K562 (cell line): Measurements from ENCODE around the gene SCN4A. TPM values are rescaled to one million over a fixed set of nuclear protein-coding genes. Genes with fewer than 3 reads are reported as not detected.
A peak's percentile ranks its signal among the peaks of the same experiment; 100 is the strongest.

Source experiments
- ATAC-seq: fragments of 200-7000 bp; cut with Tn5 transposase; 3 replicates; pipeline ENCODE4 v1.9.1; 2020; ENCODE audit warnings: moderate library complexity
- BruUV-seq: library from RNA; stranded (reverse); fragments of 400-500 nt; replicated peaks from 2 replicates; lab custom pipeline; 2021; lab: Mats Ljungman, UMichigan
- CTCF ChIA-PET: fragments of 300-600 bp; formaldehyde crosslinking; extraction: SDS; loops from one replicate; lab custom pipeline; 2021; ENCODE audit warnings: low intra/inter-chr PET ratio; lab: Yijun Ruan, JAX
- POLR2A ChIA-PET: fragments of 300-600, 350-650 bp; sonication (Branson Sonifier 250); formaldehyde crosslinking; extraction: SDS; loops from one replicate; lab custom pipeline; 2021; ENCODE audit warnings: antibody characterized with exemption, inconsistent platforms; lab: Yijun Ruan, JAX
- DNase-seq, 4 experiments: peaks; one replicate each; pipeline versions ENCODE4 v3.0.0 to v3.0.0-alpha.2; 2011 to 2018; ENCODE audit warnings: low spot score in 3 of 4, mixed read lengths in 3 of 4; ENCODE audit errors: extremely low read depth in 1 of 4
- FAIRE-seq: peaks from 2 replicates; lab custom pipeline; 2011; peaks lifted over from hg19 to GRCh38; lab: Jason Lieb, UNC
- H2AFZ ChIP-seq: 2 replicates; pipeline ENCODE4 v1.6.0; 2011; ENCODE audit warnings: low read depth, low read length, control low read depth, inconsistent platforms
- H3K27ac ChIP-seq: fragments of 200-600 bp; 3 replicates; pipeline ENCODE4 v1.8.0; 2011; ENCODE audit warnings: low read depth, mild to moderate bottlenecking, control low read depth, inconsistent platforms, low read length, moderate library complexity, mixed read lengths; ENCODE audit errors: extremely low read depth
- H3K27me3 ChIP-seq, 2 experiments: fragments of 300-600 bp in 1 of 2; 2 replicates in 1 of 2; 3 replicates in 1 of 2; pipeline versions ENCODE4 v1.6.0 to v1.8.0; 2011; ENCODE audit warnings: inconsistent platforms in 2 of 2, low read length in 2 of 2, mild to moderate bottlenecking in 1 of 2, mixed read lengths in 1 of 2, moderate library complexity in 1 of 2; ENCODE audit not compliant: control insufficient read depth in 2 of 2, insufficient read depth in 2 of 2
- H3K36me3 ChIP-seq: fragments of 300-600 bp; 3 replicates; pipeline ENCODE4 v1.8.0; 2011; ENCODE audit warnings: mild to moderate bottlenecking, low read length, inconsistent platforms; ENCODE audit not compliant: control insufficient read depth, insufficient read depth
- H3K4me1 ChIP-seq, 2 experiments: fragments of 200-600 bp in 1 of 2; replicated peaks in 1 of 2; 2 replicates in 1 of 2; 3 replicates in 1 of 2; pipeline versions ENCODE4 v1.5.1 to v1.8.0; 2011; ENCODE audit warnings: inconsistent platforms in 2 of 2, low read length in 2 of 2, mild to moderate bottlenecking in 1 of 2, mixed read lengths in 1 of 2, moderate library complexity in 1 of 2; ENCODE audit not compliant: control insufficient read depth in 2 of 2, insufficient read depth in 2 of 2
- H3K4me2 ChIP-seq: 2 replicates; pipeline ENCODE4 v1.6.1; 2011; ENCODE audit warnings: low read length, control low read depth, inconsistent platforms, mixed read lengths; ENCODE audit not compliant: insufficient read depth
- H3K4me3 ChIP-seq: fragments of 200-600 bp; sonication (generic), shearing (Covaris generic); 2 replicates; pipeline ENCODE4 v1.5.1; 2016; ENCODE audit warnings: control low read depth, inconsistent platforms
- H3K79me2 ChIP-seq: fragments of 200-600 bp; 3 replicates; pipeline ENCODE4 v1.8.0; 2011; ENCODE audit warnings: low read length, inconsistent platforms; ENCODE audit not compliant: control insufficient read depth, insufficient read depth
- H3K9ac ChIP-seq, 2 experiments: 2 replicates each; pipeline versions ENCODE4 v1.6.0 to v1.6.1; 2011; ENCODE audit warnings: low read depth in 2 of 2, low read length in 2 of 2, control low read depth in 1 of 2, inconsistent platforms in 1 of 2, mild to moderate bottlenecking in 1 of 2, mixed read lengths in 1 of 2; ENCODE audit not compliant: insufficient read depth in 1 of 2
- H3K9me1 ChIP-seq: one replicate; pipeline ENCODE4 v1.6.0; 2011; ENCODE audit warnings: inconsistent platforms, mild to moderate bottlenecking, low read length, moderate library complexity; ENCODE audit not compliant: control insufficient read depth, insufficient read depth
- H3K9me3 ChIP-seq: replicated peaks from 2 replicates; pipeline ENCODE4 v1.5.1; 2011; ENCODE audit warnings: low read depth, low read length, inconsistent platforms; ENCODE audit not compliant: control insufficient read depth, insufficient read depth
- H4K20me1 ChIP-seq: replicated peaks from 2 replicates; pipeline ENCODE4 v1.6.1; 2011; ENCODE audit warnings: low read length, inconsistent platforms, mixed read lengths; ENCODE audit not compliant: control insufficient read depth, insufficient read depth
- CBFB ChIP-seq: sonication (generic); formaldehyde crosslinking; IDR thresholded peaks from 2 replicates; pipeline ENCODE4 v1.4.0; 2020; ENCODE audit warnings: mild to moderate bottlenecking, missing genetic modification reagents
- CTCF ChIP-seq, 3 experiments: IDR thresholded peaks in 2 of 3; conservative IDR thresholded peaks in 1 of 3; 2 replicates each; pipeline ENCODE4 v1.5.1; 2011 to 2012; ENCODE audit warnings: low read length in 3 of 3, mild to moderate bottlenecking in 3 of 3, control low read depth in 2 of 3, improper control_type of control experiment in 1 of 3, inconsistent platforms in 1 of 3, low read depth in 1 of 3, mixed read lengths in 1 of 3, moderate library complexity in 1 of 3; ENCODE audit not compliant: insufficient read depth in 2 of 3
- WGBS: fragments of 100-300 bp; shearing (Covaris generic); methylation state at CpG from one replicate; pipeline ENCODE4 v1.1.6; 2016; ENCODE audit warnings: low coverage, mixed read lengths; ENCODE audit not compliant: insufficient coverage; ENCODE audit errors: missing lambda C conversion rate; 5-methylcytosine and 5-hydroxymethylcytosine counted together
- in situ Hi-C: fragments of 300-500 bp; cut with MboI; formaldehyde crosslinking; loops from 4 replicates; pipeline ENCODE4 v1.15.0; 2018; ENCODE audit warnings: inconsistent platforms, mixed read lengths
- intact Hi-C: fragments of 100-400 bp; cut with micrococcal nuclease; formaldehyde crosslinking; loops from 2 replicates; pipeline ENCODE4 v1.14.2; 2022
- polyA plus RNA-seq, 8 experiments: library from polyadenylated mRNA; depleted of rRNA in 4 of 8; stranded (reverse) in 5 of 8; unstranded in 3 of 8; fragments of >200 nt; fragmentation: Nextera tagmentation in 2 of 8; fragmentation: Illumina TruSeq in 1 of 8; extraction: Ambion mirVana in 2 of 8; extraction: Trizol in 1 of 8; gene quantifications; 2 replicates each; pipeline versions ENCODE4 v1.2.1 to v1.2.3, GENCODE V29; 2011 to 2014; ENCODE audit warnings: inconsistent platforms in 1 of 8, missing spikeins in 1 of 8
- total RNA-seq, 7 experiments: library from RNA; depleted of rRNA in 6 of 7; stranded (reverse); fragments of >200 nt in 6 of 7; fragmentation: Illumina TruSeq in 2 of 7; extraction: Trizol in 2 of 7; gene quantifications; 2 replicates each; pipeline versions ENCODE4 v1.2.1 to v1.2.3, GENCODE V29; 2011 to 2021; ENCODE audit warnings: low replicate concordance in 1 of 7

The SCN4A gene
- total and polyA plus RNA-seq, 9 of the 15 experiments (the other 6 are each of a cell fraction or from before 2014, with no cell fraction given): 0.29 to 2.6 (median 1.4) TPM

- no peaks in the 10 kb centered on the region for H4K20me1 ChIP-seq
- no peaks in the 10 kb centered on the region for H3K27me3 ChIP-seq
- FAIRE-seq: no peak
- H3K9me1 ChIP-seq: no peaks in the 10 kb centered on the region
- H3K4me2 ChIP-seq: no peak overlapping the region
- H3K4me3 ChIP-seq: no peak overlapping the region
- TF ChIP-seq CBFB (CRISPR knock-in tag) (no peak), CTCF (IDR thresholded peaks at IDR 0.05 in 2 of 3, conservative IDR thresholded peaks at IDR 0.05 in 1 of 3; ENCODE audit: insufficient read depth in 2 of 3, low read depth in 1 of 3, low read length in 3 of 3) (0 out of 6 replicates have a peak, but pooled peaks of 1 of the 3 experiments have one; percentile 4)
- intact Hi-C loops (no loop called here), in situ Hi-C loops (no loop called here)
- no peaks in the 10 kb centered on the region for H3K36me3 ChIP-seq
- no peak overlapping the region for H3K9ac ChIP-seq
- no peak for ATAC-seq
- H3K4me1 ChIP-seq: peaks cover 4 to 7% of the 10 kb centered on the region in 2 experiments; a peak in 3 of 5 replicates
- no peaks in the 10 kb centered on the region for H3K9me3 ChIP-seq
- ChIA-PET CTCF (no interaction called here), POLR2A (interaction anchor here (0.6 to 1.3 kb wide), 3 partner anchors 10 to 82 kb away, joined by 3 to 4 read pairs (median 3); no protein-coding TSS in a partner anchor)
- H2AFZ ChIP-seq: no peak overlapping the region
- 64% methylated on average over 2 of the region's 2 CpGs for WGBS
- no TSS peak for BruUV-seq
- DNase-seq: peak in 1 of 4 experiments; percentile 17
- no peak overlapping the region for H3K27ac ChIP-seq
- H3K79me2 ChIP-seq: no peaks in the 10 kb centered on the region
Measured at GRCh38 chr17:64017381-64017980, 44.8 kb upstream of the SCN4A start.
